Activated CD4-positive, alpha-beta T cell treated with anti-CD3 and anti-CD28 coated beads, Interleukin-2, amount 10 ng/mL, durations not matched to agents 24 days and 14 days (primary cell): ENCODE results near the gene SOS2. TPM values are rescaled to one million over a fixed set of nuclear protein-coding genes. Genes with fewer than 3 reads are reported as not detected.

Experiments used
- DNase-seq: peaks from one replicate; pipeline ENCODE4 v3.0.0; 2022
- H3K27ac Mint-ChIP-seq: one replicate; pipeline ENCODE4 v1.8.0; 2022; ENCODE audit warnings: mild to moderate bottlenecking, mixed read lengths
- H3K27me3 Mint-ChIP-seq: one replicate; pipeline ENCODE4 v1.8.0; 2022; ENCODE audit warnings: mixed read lengths
- H3K36me3 Mint-ChIP-seq: one replicate; pipeline ENCODE4 v1.8.0; 2022; ENCODE audit warnings: low read depth, mild to moderate bottlenecking, mixed read lengths
- H3K4me1 Mint-ChIP-seq: one replicate; pipeline ENCODE4 v1.8.0; 2021; ENCODE audit warnings: mixed read lengths
- H3K4me3 Mint-ChIP-seq: one replicate; pipeline ENCODE4 v1.8.0; 2022; ENCODE audit warnings: mild to moderate bottlenecking, moderate library complexity, mixed read lengths
- H3K9me3 Mint-ChIP-seq: one replicate; pipeline ENCODE4 v1.8.0; 2021; ENCODE audit warnings: mixed read lengths
- intact Hi-C: fragments of 100-400 bp; cut with micrococcal nuclease; formaldehyde crosslinking; loops from one replicate; pipeline ENCODE4 v1.15.1; 2023
- total RNA-seq: library from RNA; stranded (reverse); gene quantifications from 2 replicates; pipeline ENCODE4 v1.2.3, GENCODE V29; 2022

The SOS2 gene
- total RNA-seq, 1 donor from 2014 or later: 17.7 TPM

DNA sequence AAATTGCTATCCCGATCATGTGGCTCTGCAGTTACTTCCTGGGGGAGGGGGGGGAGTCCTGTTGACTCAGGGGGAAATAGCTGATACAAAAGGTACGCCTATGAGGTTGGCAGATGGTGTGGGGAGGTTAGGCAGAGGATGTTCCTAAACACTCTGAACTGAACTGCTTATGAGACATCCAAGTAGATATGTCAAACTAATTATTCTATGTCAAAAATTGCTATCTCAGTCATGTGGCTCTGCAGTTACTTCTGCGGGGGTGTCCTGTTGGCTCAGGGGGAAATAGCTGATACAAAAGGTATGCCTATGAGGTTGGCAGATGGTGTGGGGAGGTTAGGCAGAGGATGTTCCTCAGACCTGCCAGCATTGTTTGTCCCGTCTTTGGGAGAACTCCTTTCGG lies 109.9 kb downstream of the SOS2 start:
- Mint-ChIP-seq H3K27me3 (no peaks in the 10 kb centered on the region), H3K36me3 (peaks cover 15% of the 10 kb centered on the region), H3K4me3 (no peak overlapping the region), H3K9me3 (no peaks in the 10 kb centered on the region), H3K4me1 (peaks cover 5% of the 10 kb centered on the region), H3K27ac (no peak overlapping the region)
- intact Hi-C loops: no loop called here
- DNase-seq: no peak

DNA sequence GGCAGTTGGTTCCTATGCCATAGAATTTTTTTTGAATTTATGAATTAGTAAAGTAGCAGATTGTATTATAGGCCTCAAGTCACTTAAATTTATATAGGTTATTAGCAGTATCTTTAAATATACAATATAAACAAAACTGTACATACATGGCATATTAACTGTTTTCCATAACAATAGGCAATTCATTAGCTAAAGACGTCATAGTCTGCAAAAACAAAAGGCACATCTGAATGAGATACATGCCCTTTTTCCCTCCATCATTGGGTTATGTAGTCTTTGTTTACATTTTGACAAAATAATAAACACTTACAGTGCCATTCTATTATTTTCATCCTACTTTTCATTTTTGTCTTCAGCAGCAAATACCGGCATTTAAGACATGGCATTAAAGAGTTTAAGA lies 113.9 kb downstream of the SOS2 start:
- H3K27ac Mint-ChIP-seq: no peak overlapping the region
- no peaks in the 10 kb centered on the region for H3K27me3 Mint-ChIP-seq
- intact Hi-C loops: loop anchor here (2.0 to 10.0 kb wide), 4 partner anchors 113 to 495 kb away; partner anchors contain the start of genes MAP4K5, MGAT2, POLE2 and RPL36AL
- DNase-seq: no peak
- peaks cover 19% of the 10 kb centered on the region for H3K4me1 Mint-ChIP-seq
- peaks cover 27% of the 10 kb centered on the region for H3K36me3 Mint-ChIP-seq
- H3K9me3 Mint-ChIP-seq: no peaks in the 10 kb centered on the region
- H3K4me3 Mint-ChIP-seq: no peak overlapping the region

- Mint-ChIP-seq H3K27ac (peak overlapping the region; percentile 99), H3K4me1 (peaks cover 19% of the 10 kb centered on the region), H3K9me3 (no peaks in the 10 kb centered on the region), H3K27me3 (no peaks in the 10 kb centered on the region), H3K4me3 (peak overlapping the region; percentile 97), H3K36me3 (peaks cover 28% of the 10 kb centered on the region)
- intact Hi-C loops: loop anchor here (1.0 to 10.0 kb wide), 8 partner anchors 114 to 519 kb away; partner anchors contain the start of genes DMAC2L, KLHDC2, L2HGDH and LRR1
- DNase-seq: no peak
Observed at GRCh38 chr14:50116966-50117365, 114.4 kb downstream of the SOS2 start.

DNA sequence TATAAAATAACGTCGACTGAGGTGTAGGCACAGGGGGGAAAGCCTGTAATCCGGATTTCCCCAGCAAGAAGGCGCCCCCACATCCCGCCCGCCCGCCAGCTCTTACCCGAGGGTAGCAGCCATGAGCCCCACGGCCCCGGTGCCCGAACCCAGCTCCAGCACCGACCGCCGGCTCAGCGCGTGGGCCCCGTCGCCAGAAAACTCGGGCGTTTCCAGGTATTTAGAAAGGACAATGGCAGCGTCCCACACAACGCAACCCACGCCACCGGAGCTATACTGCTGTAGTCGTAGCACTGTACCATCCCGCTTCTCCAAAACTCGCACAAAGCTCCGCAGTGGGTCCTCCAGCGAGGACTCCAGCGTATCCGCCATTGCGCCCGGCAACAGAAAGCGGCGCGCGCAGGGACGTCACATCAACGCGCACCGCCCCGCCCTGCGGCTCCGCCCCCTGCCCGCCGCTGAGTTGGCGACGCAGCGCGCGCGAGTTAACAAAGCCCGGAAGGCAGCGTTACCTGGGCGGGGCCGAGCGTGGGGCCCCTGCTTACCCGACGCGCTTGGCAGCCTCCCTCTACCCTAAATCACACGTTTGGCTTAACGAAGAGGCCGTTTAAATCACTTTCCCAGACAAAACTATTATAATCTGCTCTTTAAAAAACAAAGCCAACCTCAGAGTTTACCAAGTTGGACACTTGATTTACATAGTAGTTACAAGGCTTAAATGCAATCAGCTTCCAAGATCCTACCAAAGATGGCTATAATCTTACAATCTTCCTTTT lies 115.0 kb downstream of the SOS2 start, which contains the start of gene VCPKMT:
VCPKMT (minus strand) TSS at position 392 of the 776 bp plus-strand sequence; CDS start at position 372, 20 bp downstream.
- intact Hi-C loops: loop anchor here (1.0 to 10.0 kb wide), 8 partner anchors 114 to 518 kb away; partner anchors contain the start of genes DMAC2L, KLHDC2, L2HGDH and LRR1
- Mint-ChIP-seq H3K4me3 (peak within 1 kb of the TSS; percentile 97), H3K4me1 (peaks cover 20% of the 10 kb centered on the region), H3K27me3 (no peaks in the 10 kb centered on the region), H3K36me3 (peaks cover 31% of the 10 kb centered on the region), H3K9me3 (no peaks in the 10 kb centered on the region), H3K27ac (peak within 1 kb of the TSS; percentile 99)
- DNase-seq: peak; percentile 99

DNA sequence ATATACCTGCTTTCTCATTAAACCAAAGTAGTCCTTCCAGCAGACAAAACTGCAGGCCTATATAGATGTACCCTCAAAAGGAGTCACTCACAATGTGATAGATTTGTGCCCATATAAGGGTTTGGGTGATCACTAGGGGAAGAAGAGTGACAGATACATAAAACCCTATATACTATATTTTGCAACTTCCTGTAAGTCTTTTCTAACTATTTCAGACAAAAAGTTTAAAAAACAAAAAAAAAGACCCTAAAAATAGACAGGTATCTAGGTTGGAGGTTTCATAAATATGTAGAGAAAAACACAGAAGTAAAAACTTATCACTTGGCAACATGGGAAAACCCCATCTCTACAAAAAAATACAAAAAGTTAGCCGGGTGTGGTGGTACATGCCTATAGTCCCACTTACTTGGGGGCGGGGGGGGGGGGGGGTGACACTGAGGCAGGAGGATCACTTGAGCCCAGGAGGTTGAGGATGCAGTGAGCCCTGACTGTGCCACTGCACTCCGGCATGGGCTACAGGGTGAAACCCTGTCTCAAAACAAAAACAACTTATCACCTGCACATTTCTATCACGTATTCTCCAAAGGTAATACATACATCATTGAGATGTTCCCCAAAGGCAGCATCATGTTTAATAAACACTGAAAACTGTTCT lies 117.9 kb downstream of the SOS2 start:
- H3K36me3 Mint-ChIP-seq: peaks cover 51% of the 10 kb centered on the region
- no peaks in the 10 kb centered on the region for H3K27me3 Mint-ChIP-seq
- intact Hi-C loops: loop anchor here (10.0 kb wide), 1 partner anchor 429 kb away; the partner anchor contains the start of gene POLE2
- no peak overlapping the region for H3K27ac Mint-ChIP-seq
- no peaks in the 10 kb centered on the region for H3K9me3 Mint-ChIP-seq
- peaks cover 31% of the 10 kb centered on the region for H3K4me1 Mint-ChIP-seq
- H3K4me3 Mint-ChIP-seq: peak overlapping the region; percentile 30
- no peak for DNase-seq

- Mint-ChIP-seq H3K27me3 (no peaks in the 10 kb centered on the region), H3K4me3 (no peak overlapping the region), H3K36me3 (peaks cover 48% of the 10 kb centered on the region), H3K27ac (no peak overlapping the region), H3K9me3 (no peaks in the 10 kb centered on the region), H3K4me1 (peaks cover 24% of the 10 kb centered on the region)
- DNase-seq: no peak
- intact Hi-C loops: loop anchor here (10.0 kb wide), 1 partner anchor 426 kb away; the partner anchor contains the start of gene POLE2
Observed at GRCh38 chr14:50110323-50111037, 120.9 kb downstream of the SOS2 start.

DNA sequence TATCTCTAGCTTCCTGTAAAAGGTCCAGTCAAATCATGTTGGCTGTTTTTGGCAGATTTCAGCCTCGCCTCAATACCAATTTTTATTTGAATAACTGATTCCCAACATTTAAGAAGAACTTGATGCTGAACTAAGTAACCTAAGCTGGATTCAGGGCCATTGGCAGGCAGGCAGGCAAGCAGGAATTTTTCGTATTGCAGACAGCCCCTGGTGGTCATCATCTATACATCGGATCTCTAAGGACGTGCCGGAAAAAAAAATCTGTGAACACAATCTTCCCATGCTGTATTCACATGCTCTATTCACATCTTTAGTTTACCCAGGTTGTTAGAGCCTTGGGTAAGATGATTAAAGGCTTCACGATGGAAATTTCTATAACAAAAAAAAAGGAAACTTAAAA lies 122.0 kb downstream of the SOS2 start:
- Mint-ChIP-seq H3K27ac (no peak overlapping the region), H3K27me3 (no peaks in the 10 kb centered on the region), H3K9me3 (no peaks in the 10 kb centered on the region), H3K36me3 (peaks cover 49% of the 10 kb centered on the region), H3K4me3 (no peak overlapping the region), H3K4me1 (peaks cover 20% of the 10 kb centered on the region)
- no peak for DNase-seq
- intact Hi-C loops: no loop called here

- intact Hi-C loops: no loop called here
- H3K27ac Mint-ChIP-seq: peak overlapping the region; percentile 40
Observed at GRCh38 chr14:50107850-50108249, 123.5 kb downstream of the SOS2 start.

DNA sequence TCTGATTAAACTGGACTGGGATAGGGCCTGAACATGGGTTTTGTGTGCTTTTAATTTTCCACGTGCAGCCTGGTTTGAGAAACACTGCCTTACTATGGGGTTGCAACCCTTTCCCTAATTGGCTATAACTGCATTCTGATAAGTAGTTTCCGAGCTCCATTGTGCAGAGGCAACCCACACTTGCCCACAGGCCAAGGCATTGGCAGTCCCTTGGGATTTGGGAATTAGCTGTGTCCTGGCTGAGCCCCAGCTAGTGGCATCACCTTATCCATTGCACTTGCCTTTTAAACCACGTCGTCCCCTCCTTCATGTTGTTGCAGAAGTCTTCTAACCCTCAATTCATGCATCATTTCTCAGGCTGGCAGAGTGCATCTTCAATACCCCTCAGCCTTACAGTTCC lies 125.2 kb downstream of the SOS2 start:
- no peak overlapping the region for H3K4me3 Mint-ChIP-seq
- H3K9me3 Mint-ChIP-seq: no peaks in the 10 kb centered on the region
- H3K27ac Mint-ChIP-seq: no peak overlapping the region
- H3K4me1 Mint-ChIP-seq: peaks cover 23% of the 10 kb centered on the region
- H3K36me3 Mint-ChIP-seq: peaks cover 34% of the 10 kb centered on the region
- intact Hi-C loops: no loop called here
- H3K27me3 Mint-ChIP-seq: no peaks in the 10 kb centered on the region
- DNase-seq: peak; percentile 53

More at GRCh38 chr14:50107850-50108249, 123.5 kb downstream of the SOS2 start:
- Mint-ChIP-seq H3K4me3 (no peak overlapping the region), H3K4me1 (peaks cover 26% of the 10 kb centered on the region), H3K27me3 (no peaks in the 10 kb centered on the region), H3K36me3 (peaks cover 44% of the 10 kb centered on the region), H3K9me3 (no peaks in the 10 kb centered on the region)
- DNase-seq: no peak

DNA sequence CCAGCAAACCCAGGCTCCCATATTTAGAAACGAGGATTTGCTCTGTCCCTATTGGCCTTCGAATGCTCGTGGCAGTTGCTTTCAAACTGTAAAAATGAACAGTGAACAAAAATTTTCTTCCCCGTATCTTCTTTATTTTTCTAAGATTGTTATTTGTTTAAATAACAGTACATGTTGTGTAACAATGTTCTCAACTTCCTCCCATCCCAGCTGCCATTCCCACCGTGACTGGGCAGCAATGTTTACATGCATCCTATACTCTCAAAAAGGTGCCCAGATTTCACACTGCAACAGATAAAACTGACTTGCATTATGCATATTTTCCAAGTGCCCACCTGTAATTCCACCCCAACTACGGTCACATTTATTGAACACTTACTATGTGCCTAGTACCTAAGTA lies 127.8 kb downstream of the SOS2 start:
- no peak for DNase-seq
- peaks cover 32% of the 10 kb centered on the region for H3K4me1 Mint-ChIP-seq
- H3K9me3 Mint-ChIP-seq: no peaks in the 10 kb centered on the region
- H3K4me3 Mint-ChIP-seq: peak overlapping the region; percentile 44
- H3K36me3 Mint-ChIP-seq: peaks cover 22% of the 10 kb centered on the region
- H3K27me3 Mint-ChIP-seq: no peaks in the 10 kb centered on the region
- H3K27ac Mint-ChIP-seq: no peak overlapping the region
- intact Hi-C loops: no loop called here

- peaks cover 18% of the 10 kb centered on the region for H3K36me3 Mint-ChIP-seq
- DNase-seq: no peak
- H3K4me1 Mint-ChIP-seq: peaks cover 39% of the 10 kb centered on the region
- H3K27ac Mint-ChIP-seq: no peak overlapping the region
- no peak overlapping the region for H3K4me3 Mint-ChIP-seq
- no peaks in the 10 kb centered on the region for H3K27me3 Mint-ChIP-seq
- intact Hi-C loops: no loop called here
- H3K9me3 Mint-ChIP-seq: no peaks in the 10 kb centered on the region
Observed at GRCh38 chr14:50101417-50101816, 130.0 kb downstream of the SOS2 start.

GRCh38 chr14:50100805-50101204 lies 130.6 kb downstream of the SOS2 start:
- Mint-ChIP-seq H3K4me1 (peaks cover 43% of the 10 kb centered on the region), H3K27me3 (no peaks in the 10 kb centered on the region), H3K9me3 (no peaks in the 10 kb centered on the region), H3K27ac (peak overlapping the region; percentile 12), H3K4me3 (no peak overlapping the region), H3K36me3 (peaks cover 20% of the 10 kb centered on the region)
- no peak for DNase-seq
- intact Hi-C loops: no loop called here

DNA sequence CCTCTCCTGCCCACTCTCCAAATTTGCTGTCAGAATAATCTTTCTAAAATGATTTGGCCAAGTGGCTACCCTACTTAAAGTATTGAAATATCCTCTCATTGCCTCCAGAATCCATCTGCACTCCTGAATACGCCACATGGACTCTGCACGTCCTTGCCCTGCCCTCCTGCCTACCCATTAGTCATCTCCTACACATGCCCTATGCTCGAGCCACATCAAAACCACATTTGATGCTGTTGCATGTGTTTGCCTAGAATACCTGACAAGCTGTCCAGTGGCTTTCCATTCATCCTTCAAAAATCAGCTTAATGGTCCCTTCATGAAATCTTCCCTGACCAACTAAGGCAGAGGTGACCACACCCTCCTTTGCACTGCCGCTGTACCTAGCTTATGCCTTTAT lies 132.0 kb downstream of the SOS2 start:
- Mint-ChIP-seq H3K4me1 (peaks cover 46% of the 10 kb centered on the region), H3K27me3 (no peaks in the 10 kb centered on the region), H3K4me3 (no peak overlapping the region), H3K27ac (no peak overlapping the region), H3K36me3 (peaks cover 21% of the 10 kb centered on the region), H3K9me3 (no peaks in the 10 kb centered on the region)
- intact Hi-C loops: no loop called here
- DNase-seq: peak; percentile 51
